Loucy (cell line): ENCODE measurements around the gene CCDC167.

Experiments used
- EZH2phosphoT487 ChIP-seq: fragments of 200-600 bp; IDR thresholded peaks from 2 replicates; pipeline ENCODE4 v1.6.1; 2018; ENCODE audit warnings: antibody characterized with exemption, mild to moderate bottlenecking, moderate library complexity, borderline replicate concordance
- TF ChIP-seq, protein P1 (sequence below): fragments of 200-600 bp; sonication (generic); conservative IDR thresholded peaks from 2 replicates; pipeline ENCODE4 v1.5.1; 2014; ENCODE audit warnings: mild to moderate bottlenecking, antibody characterized with exemption, low read length

GRCh38 chr6:37479266-37479854 lies 20.3 kb downstream of the CCDC167 start:
- TF ChIP-seq, protein P1, sequence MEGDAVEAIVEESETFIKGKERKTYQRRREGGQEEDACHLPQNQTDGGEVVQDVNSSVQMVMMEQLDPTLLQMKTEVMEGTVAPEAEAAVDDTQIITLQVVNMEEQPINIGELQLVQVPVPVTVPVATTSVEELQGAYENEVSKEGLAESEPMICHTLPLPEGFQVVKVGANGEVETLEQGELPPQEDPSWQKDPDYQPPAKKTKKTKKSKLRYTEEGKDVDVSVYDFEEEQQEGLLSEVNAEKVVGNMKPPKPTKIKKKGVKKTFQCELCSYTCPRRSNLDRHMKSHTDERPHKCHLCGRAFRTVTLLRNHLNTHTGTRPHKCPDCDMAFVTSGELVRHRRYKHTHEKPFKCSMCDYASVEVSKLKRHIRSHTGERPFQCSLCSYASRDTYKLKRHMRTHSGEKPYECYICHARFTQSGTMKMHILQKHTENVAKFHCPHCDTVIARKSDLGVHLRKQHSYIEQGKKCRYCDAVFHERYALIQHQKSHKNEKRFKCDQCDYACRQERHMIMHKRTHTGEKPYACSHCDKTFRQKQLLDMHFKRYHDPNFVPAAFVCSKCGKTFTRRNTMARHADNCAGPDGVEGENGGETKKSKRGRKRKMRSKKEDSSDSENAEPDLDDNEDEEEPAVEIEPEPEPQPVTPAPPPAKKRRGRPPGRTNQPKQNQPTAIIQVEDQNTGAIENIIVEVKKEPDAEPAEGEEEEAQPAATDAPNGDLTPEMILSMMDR: no peak
- no peak for TF ChIP-seq EZH2phosphoT487
